ENCODE data around the gene TXLNB. TPM values are rescaled to one million over a fixed set of nuclear protein-coding genes. Genes with fewer than 3 reads are reported as not detected.

Gene TXLNB
- total and polyA plus RNA-seq, 2 of the 13 experiments (the other 11 are each of a cell fraction or from before 2014, with no cell fraction given) = not detected

DNA sequence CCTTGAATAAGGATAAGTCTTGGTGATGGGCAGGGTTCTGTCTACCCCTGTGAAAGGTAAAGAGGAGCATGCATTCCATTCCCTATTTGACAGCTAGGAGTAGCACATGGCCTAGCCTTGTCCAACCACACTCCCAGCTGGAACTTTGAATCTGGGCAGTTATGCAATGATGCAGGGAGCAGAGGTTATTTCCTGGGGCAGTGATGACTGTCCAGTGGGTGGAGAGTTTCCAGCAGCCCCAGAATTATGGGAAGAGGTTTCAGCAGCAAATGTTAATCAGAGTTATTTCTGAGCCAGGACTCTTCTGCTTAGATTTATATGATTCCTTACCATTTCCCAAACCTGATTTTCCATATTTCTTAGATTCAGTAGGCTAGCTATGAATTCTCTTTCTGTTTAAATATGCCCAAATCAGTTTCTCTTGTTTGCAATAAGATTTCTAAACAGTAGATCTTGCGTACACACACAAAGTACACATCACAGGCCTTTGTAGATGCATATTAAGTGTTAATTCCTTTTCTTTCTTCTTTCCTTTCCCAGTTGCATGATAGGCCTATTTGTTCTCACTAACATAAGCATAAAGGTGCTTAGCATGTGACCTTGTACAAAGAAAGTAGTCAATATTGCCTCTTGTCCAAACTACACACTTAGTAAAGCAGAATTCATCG, 17.3 kb upstream of the TXLNB start (continued):
- TF ChIP-seq ZNF766 (CRISPR knock-in tag; IDR thresholded peaks at IDR 0.05; ENCODE audit: borderline replicate concordance) (no peak), ZNF121 (CRISPR knock-in tag; IDR thresholded peaks at IDR 0.05) (no peak), IRF9 (CRISPR knock-in tag; IDR thresholded peaks at IDR 0.05; ENCODE audit: borderline replicate concordance) (no peak), PHF5A (CRISPR knock-in tag; IDR thresholded peaks at IDR 0.05; ENCODE audit: low read depth, unreplicated experiment) (no peak), ATF1 (CRISPR knock-in tag; IDR thresholded peaks at IDR 0.05) (no peak), HHEX (CRISPR knock-in tag; IDR thresholded peaks at IDR 0.05) (peak; percentile 87), MTA3 (CRISPR knock-in tag; IDR thresholded peaks at IDR 0.05) (no peak), ZNF362 (CRISPR knock-in tag; IDR thresholded peaks at IDR 0.05; ENCODE audit: borderline replicate concordance) (no peak), HMG20A (CRISPR knock-in tag; IDR thresholded peaks at IDR 0.05; ENCODE audit: borderline replicate concordance) (peak; percentile 43; the same call in 1 of the 2 replicates), SRF (IDR thresholded peaks at IDR 0.05; ENCODE audit: low read depth, low read length) (peak; percentile 18; the same call in 1 of the 2 replicates), KDM3A (CRISPR knock-in tag; IDR thresholded peaks at IDR 0.05; ENCODE audit: low read depth) (no peak; the same call in 1 of the 2 replicates), NONO (IDR thresholded peaks at IDR 0.05) (no peak), NONO (CRISPR knock-in tag; conservative IDR thresholded peaks at IDR 0.05) (peak; percentile 39; the same call in 1 of the 2 replicates), CCAR2 (optimal IDR thresholded peaks at IDR 0.05; ENCODE audit: low read depth, low read length) (no peak), ELF4 (CRISPR knock-in tag; IDR thresholded peaks at IDR 0.05; ENCODE audit: borderline replicate concordance) (no peak), PRPF4 (IDR thresholded peaks at IDR 0.05; ENCODE audit: low read depth, low read length, poor library complexity, severe bottlenecking) (no peak), GABPA (IDR thresholded peaks at IDR 0.05; ENCODE audit: low read depth, low read length) (no peak; the same call in 1 of the 2 replicates), GABPA (CRISPR knock-in tag; IDR thresholded peaks at IDR 0.05; ENCODE audit: low read depth) (peak; percentile 75)
- TF ChIP-seq, protein P1, sequence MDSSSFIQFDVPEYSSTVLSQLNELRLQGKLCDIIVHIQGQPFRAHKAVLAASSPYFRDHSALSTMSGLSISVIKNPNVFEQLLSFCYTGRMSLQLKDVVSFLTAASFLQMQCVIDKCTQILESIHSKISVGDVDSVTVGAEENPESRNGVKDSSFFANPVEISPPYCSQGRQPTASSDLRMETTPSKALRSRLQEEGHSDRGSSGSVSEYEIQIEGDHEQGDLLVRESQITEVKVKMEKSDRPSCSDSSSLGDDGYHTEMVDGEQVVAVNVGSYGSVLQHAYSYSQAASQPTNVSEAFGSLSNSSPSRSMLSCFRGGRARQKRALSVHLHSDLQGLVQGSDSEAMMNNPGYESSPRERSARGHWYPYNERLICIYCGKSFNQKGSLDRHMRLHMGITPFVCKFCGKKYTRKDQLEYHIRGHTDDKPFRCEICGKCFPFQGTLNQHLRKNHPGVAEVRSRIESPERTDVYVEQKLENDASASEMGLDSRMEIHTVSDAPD (CRISPR knock-in tag; IDR thresholded peaks at IDR 0.05) = no peak
- TF ChIP-seq, protein P2, sequence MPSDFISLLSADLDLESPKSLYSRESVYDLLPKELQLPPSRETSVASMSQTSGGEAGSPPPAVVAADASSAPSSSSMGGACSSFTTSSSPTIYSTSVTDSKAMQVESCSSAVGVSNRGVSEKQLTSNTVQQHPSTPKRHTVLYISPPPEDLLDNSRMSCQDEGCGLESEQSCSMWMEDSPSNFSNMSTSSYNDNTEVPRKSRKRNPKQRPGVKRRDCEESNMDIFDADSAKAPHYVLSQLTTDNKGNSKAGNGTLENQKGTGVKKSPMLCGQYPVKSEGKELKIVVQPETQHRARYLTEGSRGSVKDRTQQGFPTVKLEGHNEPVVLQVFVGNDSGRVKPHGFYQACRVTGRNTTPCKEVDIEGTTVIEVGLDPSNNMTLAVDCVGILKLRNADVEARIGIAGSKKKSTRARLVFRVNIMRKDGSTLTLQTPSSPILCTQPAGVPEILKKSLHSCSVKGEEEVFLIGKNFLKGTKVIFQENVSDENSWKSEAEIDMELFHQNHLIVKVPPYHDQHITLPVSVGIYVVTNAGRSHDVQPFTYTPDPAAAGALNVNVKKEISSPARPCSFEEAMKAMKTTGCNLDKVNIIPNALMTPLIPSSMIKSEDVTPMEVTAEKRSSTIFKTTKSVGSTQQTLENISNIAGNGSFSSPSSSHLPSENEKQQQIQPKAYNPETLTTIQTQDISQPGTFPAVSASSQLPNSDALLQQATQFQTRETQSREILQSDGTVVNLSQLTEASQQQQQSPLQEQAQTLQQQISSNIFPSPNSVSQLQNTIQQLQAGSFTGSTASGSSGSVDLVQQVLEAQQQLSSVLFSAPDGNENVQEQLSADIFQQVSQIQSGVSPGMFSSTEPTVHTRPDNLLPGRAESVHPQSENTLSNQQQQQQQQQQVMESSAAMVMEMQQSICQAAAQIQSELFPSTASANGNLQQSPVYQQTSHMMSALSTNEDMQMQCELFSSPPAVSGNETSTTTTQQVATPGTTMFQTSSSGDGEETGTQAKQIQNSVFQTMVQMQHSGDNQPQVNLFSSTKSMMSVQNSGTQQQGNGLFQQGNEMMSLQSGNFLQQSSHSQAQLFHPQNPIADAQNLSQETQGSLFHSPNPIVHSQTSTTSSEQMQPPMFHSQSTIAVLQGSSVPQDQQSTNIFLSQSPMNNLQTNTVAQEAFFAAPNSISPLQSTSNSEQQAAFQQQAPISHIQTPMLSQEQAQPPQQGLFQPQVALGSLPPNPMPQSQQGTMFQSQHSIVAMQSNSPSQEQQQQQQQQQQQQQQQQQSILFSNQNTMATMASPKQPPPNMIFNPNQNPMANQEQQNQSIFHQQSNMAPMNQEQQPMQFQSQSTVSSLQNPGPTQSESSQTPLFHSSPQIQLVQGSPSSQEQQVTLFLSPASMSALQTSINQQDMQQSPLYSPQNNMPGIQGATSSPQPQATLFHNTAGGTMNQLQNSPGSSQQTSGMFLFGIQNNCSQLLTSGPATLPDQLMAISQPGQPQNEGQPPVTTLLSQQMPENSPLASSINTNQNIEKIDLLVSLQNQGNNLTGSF (CRISPR knock-in tag; IDR thresholded peaks at IDR 0.05) = no peak
- TF ChIP-seq, protein P3, sequence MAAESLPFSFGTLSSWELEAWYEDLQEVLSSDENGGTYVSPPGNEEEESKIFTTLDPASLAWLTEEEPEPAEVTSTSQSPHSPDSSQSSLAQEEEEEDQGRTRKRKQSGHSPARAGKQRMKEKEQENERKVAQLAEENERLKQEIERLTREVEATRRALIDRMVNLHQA (CRISPR knock-in tag; IDR thresholded peaks at IDR 0.05) = 0 out of 2 replicates have a peak, but pooled peaks have one; percentile 19

Data from HepG2 (cell line).